WERI-Rb-1 (cell line): Measurements from ENCODE around the gene PTPRM.

Experiments used
- DNase-seq: peaks from one replicate; pipeline ENCODE4 v3.0.0-alpha.2; 2020
- H3K27ac ChIP-seq: fragments of 250-450 bp; sonication (Bioruptor Pico); 2 replicates; pipeline ENCODE4 v1.5.1; 2020; ENCODE audit warnings: mild to moderate bottlenecking, moderate library complexity
- H3K27me3 ChIP-seq: fragments of 250-450 bp; sonication (Bioruptor Pico); 2 replicates; pipeline ENCODE4 v1.5.1; 2021; ENCODE audit warnings: mild to moderate bottlenecking, low read depth, moderate library complexity; ENCODE audit not compliant: insufficient read depth, severe bottlenecking
- H3K36me3 ChIP-seq: fragments of 250-450 bp; sonication (Bioruptor Pico); 2 replicates; pipeline ENCODE4 v1.5.1; 2020; ENCODE audit warnings: mild to moderate bottlenecking, moderate library complexity
- H3K4me3 ChIP-seq: 2 replicates; pipeline ENCODE4 v1.5.1; 2011; ENCODE audit warnings: low read depth, mild to moderate bottlenecking, control low read depth, low read length
- H3K9me3 ChIP-seq: fragments of 250-450 bp; sonication (Bioruptor Pico); 2 replicates; pipeline ENCODE4 v1.5.1; 2021; ENCODE audit warnings: mild to moderate bottlenecking, moderate library complexity; ENCODE audit not compliant: severe bottlenecking
- TF ChIP-seq, protein P1 (sequence below): IDR thresholded peaks from 2 replicates; pipeline ENCODE4 v1.5.1; 2011; ENCODE audit warnings: low read depth, mild to moderate bottlenecking, control low read depth, inconsistent platforms, low read length

PTPRM gene

DNA sequence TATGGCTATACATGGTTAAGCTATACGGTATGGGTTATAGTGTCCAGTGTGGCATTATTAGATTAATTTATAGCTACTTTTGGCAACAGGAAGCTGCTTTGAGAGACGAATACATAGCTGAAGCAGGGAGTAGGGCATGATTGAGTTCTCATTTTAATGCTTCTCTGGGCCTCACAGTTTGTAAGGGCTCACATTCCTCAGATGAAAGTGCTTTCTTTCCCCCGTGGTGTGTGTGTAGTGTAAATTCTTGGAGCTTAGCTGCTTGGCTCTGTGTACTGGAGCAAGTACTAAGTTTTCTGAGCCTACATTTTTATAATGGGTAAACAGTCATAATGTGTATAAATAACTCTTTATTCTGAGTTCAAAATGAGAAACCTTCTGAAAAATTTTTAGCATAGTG lies 173.7 kb downstream of the PTPRM start:
- DNase-seq = no peak
- Histone ChIP-seq H3K9me3 (peaks cover 3% of the 10 kb centered on the region), H3K4me3 (no peak overlapping the region), H3K27ac (no peak overlapping the region), H3K27me3 (no peaks in the 10 kb centered on the region), H3K36me3 (no peaks in the 10 kb centered on the region)
- TF ChIP-seq, protein P1, sequence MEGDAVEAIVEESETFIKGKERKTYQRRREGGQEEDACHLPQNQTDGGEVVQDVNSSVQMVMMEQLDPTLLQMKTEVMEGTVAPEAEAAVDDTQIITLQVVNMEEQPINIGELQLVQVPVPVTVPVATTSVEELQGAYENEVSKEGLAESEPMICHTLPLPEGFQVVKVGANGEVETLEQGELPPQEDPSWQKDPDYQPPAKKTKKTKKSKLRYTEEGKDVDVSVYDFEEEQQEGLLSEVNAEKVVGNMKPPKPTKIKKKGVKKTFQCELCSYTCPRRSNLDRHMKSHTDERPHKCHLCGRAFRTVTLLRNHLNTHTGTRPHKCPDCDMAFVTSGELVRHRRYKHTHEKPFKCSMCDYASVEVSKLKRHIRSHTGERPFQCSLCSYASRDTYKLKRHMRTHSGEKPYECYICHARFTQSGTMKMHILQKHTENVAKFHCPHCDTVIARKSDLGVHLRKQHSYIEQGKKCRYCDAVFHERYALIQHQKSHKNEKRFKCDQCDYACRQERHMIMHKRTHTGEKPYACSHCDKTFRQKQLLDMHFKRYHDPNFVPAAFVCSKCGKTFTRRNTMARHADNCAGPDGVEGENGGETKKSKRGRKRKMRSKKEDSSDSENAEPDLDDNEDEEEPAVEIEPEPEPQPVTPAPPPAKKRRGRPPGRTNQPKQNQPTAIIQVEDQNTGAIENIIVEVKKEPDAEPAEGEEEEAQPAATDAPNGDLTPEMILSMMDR = no peak

DNA sequence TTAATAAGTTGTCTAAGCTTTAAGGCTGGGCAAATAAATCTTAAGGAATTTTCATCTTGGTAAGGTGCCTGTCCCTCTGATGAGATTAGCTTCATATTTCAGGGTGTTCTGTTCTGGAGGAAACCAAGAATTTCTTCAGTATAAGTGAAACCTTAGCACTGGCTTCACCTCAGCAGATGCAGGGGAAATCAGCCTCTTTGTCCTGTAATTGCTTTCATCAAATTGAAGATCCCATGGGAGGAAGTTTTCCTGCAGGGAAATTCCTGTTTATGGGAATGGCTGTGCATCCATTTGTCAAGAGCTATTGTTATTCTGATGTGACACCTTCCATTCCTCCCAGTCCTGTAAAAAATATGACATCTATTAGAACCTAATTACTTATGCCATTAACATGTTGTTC lies 174.5 kb downstream of the PTPRM start:
- Histone ChIP-seq H3K4me3 (no peak overlapping the region), H3K36me3 (no peaks in the 10 kb centered on the region), H3K9me3 (peaks cover 3% of the 10 kb centered on the region), H3K27ac (no peak overlapping the region), H3K27me3 (no peaks in the 10 kb centered on the region)
- no peak for DNase-seq
- TF ChIP-seq, protein P1 = no peak

DNA sequence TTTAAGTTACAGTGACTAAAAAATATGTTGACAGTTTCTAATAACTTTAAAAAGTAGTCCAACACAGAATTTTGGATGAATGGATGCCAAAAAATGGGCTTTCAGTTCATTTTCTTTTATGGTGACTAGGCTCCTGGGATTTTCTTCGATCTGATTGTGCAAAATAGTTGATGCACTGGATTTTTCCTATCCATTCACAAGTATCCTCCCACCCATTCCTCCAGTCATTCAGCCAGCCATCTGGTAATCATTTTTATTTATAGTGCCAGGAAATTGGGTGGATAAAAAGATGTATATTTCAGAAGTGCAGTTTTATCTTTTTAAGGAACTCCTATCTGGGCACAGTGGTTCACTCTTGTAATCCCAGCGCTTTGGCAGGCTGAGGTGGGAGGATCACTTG lies 175.1 kb downstream of the PTPRM start:
- peaks cover 3% of the 10 kb centered on the region for H3K9me3 ChIP-seq
- H3K27ac ChIP-seq = no peak overlapping the region
- H3K36me3 ChIP-seq = no peaks in the 10 kb centered on the region
- H3K4me3 ChIP-seq = no peak overlapping the region
- no peaks in the 10 kb centered on the region for H3K27me3 ChIP-seq
- no peak for DNase-seq
- TF ChIP-seq, protein P1 = no peak

DNA sequence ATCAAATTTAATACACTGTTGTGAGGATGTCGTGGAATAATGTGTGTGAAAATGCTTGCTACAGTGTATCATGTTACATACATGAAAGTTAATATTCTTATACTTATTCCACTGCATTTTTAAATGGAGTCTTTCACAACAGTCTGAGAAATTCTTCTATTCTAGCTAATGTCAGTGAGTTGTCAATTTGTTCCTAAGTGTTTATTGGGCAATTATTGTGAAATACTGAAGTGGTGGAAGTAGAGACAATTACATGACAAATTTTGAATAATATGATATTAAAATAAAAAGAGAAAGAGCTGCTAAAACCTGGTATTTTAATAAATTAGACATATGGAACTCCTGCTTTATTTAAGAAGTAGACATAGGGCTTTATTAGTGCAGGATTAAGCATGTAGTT lies 176.1 kb downstream of the PTPRM start:
- Histone ChIP-seq H3K27me3 (no peaks in the 10 kb centered on the region), H3K27ac (no peak overlapping the region), H3K9me3 (peaks cover 3% of the 10 kb centered on the region), H3K36me3 (no peaks in the 10 kb centered on the region), H3K4me3 (no peak overlapping the region)
- no peak for DNase-seq
- TF ChIP-seq, protein P1 = no peak

DNA sequence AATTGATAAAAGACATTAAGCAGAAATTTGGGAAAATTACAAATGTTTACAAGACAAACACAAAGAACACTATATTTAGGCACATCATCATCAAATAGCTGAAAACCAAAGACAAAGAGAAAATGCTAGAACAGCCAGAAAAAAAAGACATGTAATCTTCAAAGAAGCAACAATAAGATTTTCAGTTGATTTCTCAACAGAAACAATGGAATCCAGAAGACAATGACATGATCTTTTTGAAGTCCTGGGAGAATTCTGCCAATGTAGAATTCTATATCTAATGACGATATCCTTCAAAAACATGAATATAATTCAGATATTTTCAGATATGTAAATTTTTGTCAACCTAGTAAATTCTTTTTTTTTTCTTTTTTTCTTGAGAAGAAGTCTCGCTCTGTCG lies 179.0 kb downstream of the PTPRM start:
- Histone ChIP-seq H3K27me3 (no peaks in the 10 kb centered on the region), H3K4me3 (no peak overlapping the region), H3K27ac (no peak overlapping the region), H3K9me3 (peaks cover 3% of the 10 kb centered on the region), H3K36me3 (no peaks in the 10 kb centered on the region)
- TF ChIP-seq, protein P1 = no peak
- no peak for DNase-seq

DNA sequence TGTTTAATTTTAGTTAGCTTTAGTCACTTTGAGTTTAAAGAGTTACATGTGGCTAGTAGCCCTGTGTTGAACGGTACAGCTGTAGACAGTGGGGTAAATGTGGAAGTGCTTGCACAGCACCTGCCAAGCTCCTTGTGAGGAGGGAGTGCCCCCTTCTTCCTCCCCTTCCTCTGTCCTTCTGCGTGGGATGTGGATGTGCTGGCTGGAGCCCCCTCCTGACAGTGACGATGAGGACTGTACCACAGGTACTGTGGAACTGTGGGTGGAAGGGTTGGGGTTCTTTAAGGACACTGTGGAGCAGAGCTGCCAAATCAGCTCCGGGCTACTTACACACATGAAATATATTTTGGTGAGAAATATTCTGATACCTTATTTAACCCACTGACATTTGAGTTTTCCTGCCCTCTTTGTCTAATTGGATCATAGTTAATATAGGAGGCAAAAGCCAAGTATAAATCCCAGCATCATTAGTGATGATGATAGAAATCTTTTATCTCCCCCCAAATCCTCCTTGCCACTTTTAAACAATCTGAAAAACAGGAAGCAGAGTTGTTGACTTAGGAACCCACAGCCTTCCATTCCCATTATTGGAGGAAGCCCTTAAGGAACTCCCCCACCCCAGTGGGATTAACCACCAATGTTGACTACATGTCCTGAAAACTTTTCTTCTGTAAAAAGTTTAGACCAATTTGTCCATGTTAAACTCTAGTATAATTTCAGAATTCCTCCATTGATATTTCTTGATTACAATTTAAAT lies 181.3 kb downstream of the PTPRM start:
- peaks cover 3% of the 10 kb centered on the region for H3K9me3 ChIP-seq
- no peaks in the 10 kb centered on the region for H3K27me3 ChIP-seq
- TF ChIP-seq, protein P1 = no peak
- H3K4me3 ChIP-seq = no peak overlapping the region
- no peak overlapping the region for H3K27ac ChIP-seq
- DNase-seq = no peak
- H3K36me3 ChIP-seq = no peaks in the 10 kb centered on the region
